GM12873 (cell line): ENCODE results near the gene TNFRSF11A.

Source experiments
- CTCF ChIP-seq: IDR thresholded peaks from 2 replicates; pipeline ENCODE4 v1.5.1; 2012; ENCODE audit warnings: low read depth, mild to moderate bottlenecking, moderate library complexity, low read length, control low read depth; ENCODE audit not compliant: insufficient read depth; ENCODE audit errors: missing control alignments

Gene TNFRSF11A

GRCh38 chr18:62301322-62301721, 23.8 kb upstream of the TNFRSF11A start:
- TF ChIP-seq CTCF: no peak

GRCh38 chr18:62312851-62313250, 12.3 kb upstream of the TNFRSF11A start:
- no peak for TF ChIP-seq CTCF

GRCh38 chr18:62318228-62319180, 6.6 kb upstream of the TNFRSF11A start:
- TF ChIP-seq CTCF: no peak

DNA sequence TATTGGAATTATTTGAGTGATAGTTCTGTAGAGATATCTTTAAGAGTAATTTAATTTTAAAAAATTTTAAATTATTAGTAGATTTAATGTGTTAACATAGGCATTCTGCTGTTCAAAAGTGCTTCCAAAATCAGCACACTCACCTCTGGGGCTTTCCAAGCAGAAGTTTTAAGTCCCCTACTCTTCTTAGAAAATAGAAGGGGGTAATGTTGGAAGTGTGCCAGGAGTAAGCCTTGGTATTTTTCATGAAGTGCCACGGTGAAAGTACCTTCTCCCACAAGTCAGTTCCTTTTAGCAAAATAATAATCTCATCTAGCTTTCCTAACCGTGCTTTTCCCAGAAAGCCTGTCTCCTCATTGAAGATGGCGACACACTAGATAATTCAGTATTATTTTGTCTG, 3.9 kb upstream of the TNFRSF11A start:
- TF ChIP-seq CTCF: no peak

- TF ChIP-seq CTCF: no peak
Measured at GRCh38 chr18:62323483-62324180, 1.5 kb upstream of the TNFRSF11A start.

DNA sequence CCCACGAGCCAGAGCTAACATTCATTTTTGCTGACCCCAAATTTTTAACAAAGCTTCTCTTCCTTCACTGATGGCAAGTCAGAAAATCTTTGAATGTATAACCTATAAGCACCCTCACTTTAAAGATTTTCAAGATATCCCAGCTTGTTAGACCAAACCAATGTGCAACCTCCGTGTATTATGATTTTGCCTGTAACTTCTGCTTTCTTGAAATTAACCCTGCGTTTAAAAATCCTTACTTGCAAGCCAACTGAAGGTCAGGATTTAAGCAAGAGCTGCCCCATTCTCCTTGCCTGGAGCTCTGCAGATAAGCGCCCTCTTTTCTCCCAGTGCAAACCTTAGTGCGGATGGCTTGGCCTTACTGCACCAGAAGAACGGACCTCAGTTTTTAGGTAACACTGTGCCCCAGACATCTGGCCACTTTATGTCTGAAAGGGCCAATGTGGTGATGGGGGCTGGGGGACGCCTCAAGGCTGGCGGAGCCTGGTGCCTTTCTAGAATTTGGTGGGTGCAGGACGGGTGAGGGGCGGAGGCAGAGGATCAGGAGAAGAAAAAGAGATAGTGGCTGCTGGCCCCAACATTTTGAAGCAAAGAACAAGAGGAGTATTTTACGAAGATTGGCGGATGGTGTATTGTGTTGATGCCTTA, 805 bp upstream of the TNFRSF11A start:
- TF ChIP-seq CTCF: no peak
